SHP77 treated with DMSO at 0.1 percent for 48 hours (cell line): ENCODE measurements around the gene RNF144A.

Experiments used
- DNase-seq: peaks from one replicate; lab custom pipeline; 2025; lab: John Stamatoyannopoulos, UW

Gene RNF144A

DNA sequence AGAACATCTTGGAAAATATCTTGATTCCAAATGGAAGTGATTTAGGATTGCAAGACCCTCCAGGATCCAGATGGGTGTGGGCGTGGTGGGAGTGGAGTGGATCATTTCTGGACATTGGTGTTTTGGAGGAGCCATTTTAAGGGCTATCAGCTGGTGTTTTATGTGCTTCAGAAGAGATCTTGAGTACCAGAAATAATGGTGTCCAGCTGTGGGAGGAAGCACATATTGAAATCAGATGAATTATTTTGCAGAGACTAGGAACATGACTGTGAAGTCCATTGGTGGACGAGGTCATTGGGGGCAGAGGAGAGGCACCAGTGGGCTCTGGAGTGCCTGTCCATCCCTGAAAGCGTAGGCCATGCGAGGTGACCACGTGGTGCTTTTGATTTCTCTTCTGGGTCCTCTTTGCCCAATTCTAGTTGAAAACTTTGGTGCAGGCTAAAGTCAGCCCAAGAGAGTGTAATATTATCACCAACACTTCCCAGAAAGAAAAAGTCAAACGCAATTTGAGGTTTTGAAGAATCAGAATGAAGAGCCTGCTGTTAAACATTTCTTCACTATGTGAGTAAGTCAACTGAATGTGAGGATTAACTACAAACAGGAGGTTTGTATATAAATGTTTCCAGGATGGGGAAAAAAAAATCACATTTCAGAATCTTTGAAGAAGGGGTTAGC is 31.6 kb downstream of the RNF144A start:
- no peak for DNase-seq

GRCh38 chr2:6951046-6951445 is 33.8 kb downstream of the RNF144A start:
- DNase-seq, result no peak

DNA sequence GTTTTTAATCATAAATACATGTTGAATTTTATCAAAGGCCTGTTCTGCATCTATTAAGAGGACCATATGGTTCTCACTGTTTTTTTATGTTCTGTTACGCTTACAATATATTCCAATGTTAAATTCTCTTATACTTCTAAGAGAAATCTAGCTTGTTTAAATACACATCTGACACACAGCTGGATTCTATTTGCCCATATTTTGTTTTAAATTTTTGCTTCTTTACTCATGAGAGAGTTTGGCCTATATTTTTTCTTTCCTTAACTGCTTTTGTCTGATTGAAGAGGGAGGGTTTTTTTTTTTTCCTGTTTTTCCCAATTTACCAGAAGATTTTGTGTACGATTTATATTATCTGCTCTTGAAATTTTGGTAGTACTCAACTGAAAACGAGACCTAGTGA is 34.9 kb downstream of the RNF144A start:
- no peak for DNase-seq

GRCh38 chr2:6954586-6954985 is 37.4 kb downstream of the RNF144A start:
- no peak for DNase-seq

DNA sequence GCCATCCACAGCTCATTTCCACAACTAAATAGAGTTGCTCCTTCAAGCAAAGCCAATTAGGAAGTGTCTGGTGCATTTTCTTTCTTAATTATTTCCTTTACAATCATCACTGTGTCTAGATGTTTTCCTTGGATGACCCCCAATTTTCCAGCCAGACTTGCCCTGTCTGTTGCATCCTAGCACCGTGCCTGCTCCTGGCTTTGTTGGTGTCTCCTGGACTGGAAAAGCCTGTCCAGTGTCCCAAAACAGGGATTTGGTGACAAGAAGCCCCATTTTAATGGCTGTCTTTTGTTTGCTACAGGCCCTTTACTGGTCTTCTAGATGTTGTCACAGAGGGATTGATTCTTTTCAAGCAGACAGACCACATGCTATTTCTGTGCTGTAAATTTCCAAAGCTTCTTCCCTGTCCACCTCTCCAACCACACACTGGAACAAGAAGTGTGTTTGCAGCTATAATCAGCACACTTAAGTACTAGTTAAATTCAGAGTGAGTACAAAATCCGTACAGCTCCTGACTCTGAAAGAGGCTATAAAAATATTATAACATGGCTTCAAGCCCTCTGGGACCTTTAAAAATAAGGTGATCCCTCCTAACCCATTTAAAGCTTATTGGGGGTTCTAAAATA is 38.4 kb downstream of the RNF144A start:
- no peak for DNase-seq

GRCh38 chr2:6956566-6956965 is 39.4 kb downstream of the RNF144A start:
- DNase-seq, result no peak

DNA sequence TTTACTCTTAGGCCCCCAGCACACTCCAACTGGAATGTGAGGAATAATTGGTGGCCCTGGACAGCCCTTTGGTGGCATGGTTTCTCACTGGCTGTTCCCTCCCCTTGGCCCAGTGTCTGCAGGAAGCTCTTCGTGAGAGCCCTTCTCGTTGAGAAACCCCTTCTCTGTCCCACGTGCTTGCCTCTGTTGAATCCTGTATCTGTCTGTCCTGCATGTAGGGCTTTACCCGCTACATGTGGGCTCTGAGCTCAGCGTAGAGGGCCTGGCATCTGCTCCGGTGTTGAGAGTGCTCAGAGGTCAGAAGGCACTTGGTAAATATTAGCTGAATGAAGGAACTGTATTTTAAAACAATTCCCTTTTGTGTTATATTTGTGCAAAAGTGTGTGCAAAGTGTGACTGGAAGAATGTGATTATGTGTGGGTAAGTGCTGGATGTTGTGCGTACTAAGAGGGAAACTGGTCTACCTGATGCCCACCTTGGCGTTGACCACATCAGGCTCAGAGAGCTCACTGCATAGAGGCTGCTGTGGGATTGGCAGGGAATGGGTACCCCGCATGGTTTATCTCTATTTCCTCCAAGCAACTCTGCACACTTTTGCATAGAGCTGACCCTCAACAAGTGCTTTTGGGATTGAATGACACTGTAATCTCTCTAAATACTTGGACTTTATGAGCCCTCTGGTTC is 40.0 kb downstream of the RNF144A start:
- DNase-seq, result no peak

- DNase-seq, result no peak
Measured at GRCh38 chr2:6957910-6958615, 40.9 kb downstream of the RNF144A start.

- no peak for DNase-seq
Measured at GRCh38 chr2:6958616-6959235, 41.5 kb downstream of the RNF144A start.

- DNase-seq, result no peak
Measured at GRCh38 chr2:6959751-6960150, 42.5 kb downstream of the RNF144A start.

- no peak for DNase-seq
Measured at GRCh38 chr2:6960659-6961058, 43.4 kb downstream of the RNF144A start.

DNA sequence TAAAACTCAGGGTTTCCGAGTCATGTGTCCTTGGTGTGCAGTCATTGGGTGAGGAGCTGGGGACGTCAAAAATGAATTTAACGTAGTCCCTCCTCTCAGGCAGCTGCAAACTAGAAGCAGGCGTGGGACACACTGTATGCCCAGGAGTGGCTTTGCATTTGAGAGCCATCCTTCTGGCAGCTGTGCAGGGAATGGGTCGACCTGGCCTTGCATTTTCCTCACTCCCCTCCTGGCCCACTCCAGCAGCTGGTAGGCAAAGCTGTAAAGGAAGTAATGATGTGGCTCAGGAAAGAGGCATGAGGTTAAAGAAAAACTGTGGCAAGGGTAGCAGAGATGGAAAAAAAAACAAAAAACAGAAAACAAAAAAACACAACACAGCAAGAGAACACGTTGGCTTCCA is 46.5 kb downstream of the RNF144A start:
- no peak for DNase-seq

- DNase-seq, result no peak
Measured at GRCh38 chr2:6965071-6965795, 48.0 kb downstream of the RNF144A start.

- no peak for DNase-seq
Measured at GRCh38 chr2:6966446-6966940, 49.3 kb downstream of the RNF144A start.

DNA sequence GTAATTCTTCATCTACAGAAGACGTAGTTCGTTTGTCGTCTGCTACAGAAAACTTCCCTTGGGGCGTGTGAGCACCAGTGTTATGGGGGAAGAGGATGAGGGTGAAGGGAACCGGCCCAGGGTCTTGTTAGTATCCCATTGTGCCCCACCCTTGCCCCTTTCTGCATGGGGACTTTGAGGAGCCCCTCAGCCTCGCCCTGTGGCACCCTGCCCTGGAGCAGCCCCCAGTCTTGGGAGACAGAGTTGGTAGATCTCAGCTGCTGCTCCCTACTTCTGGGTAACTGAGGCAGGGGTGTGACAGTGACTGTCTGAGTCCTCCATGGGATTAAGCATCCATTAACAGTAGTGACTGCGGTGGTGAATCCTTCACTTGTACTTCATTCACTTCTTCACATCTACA is 50.1 kb downstream of the RNF144A start:
- DNase-seq, result no peak

DNA sequence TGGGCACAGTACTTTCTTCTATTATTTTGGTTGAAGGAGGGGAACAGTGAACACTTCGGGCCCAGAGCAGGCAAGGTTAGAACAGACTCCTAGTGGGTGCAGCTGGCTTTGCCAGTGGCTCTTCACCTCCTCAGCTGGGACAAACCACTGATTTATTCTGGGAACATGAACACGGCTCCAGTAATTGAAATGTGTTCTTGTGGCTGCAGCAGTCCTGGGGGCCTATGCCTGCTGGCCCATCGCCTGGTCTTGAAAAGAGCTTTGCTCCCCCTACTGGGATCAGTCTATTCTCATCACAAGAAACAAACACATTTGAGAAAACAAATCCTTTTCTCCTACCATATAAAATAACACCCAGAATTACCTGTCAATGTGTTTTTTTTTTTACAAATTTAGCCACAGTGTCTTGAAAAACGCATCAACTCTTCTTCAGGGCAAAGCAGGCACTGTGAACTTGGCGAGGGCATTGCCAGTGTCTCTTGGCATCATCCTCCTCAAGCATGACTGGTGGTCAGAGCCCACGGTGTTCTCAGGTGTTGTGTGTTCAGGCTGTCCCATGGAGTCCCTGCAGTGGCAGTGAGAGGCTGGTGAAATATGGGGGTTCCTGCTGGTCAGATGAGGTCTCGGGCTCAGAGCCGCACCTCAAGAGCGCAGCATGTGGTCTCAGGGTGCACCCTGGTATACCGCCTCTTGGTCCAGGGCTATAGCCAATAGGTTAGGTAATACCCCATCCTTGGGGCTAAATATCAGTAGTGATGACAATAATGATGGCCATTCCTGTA is 51.3 kb downstream of the RNF144A start:
- DNase-seq, result no peak

DNA sequence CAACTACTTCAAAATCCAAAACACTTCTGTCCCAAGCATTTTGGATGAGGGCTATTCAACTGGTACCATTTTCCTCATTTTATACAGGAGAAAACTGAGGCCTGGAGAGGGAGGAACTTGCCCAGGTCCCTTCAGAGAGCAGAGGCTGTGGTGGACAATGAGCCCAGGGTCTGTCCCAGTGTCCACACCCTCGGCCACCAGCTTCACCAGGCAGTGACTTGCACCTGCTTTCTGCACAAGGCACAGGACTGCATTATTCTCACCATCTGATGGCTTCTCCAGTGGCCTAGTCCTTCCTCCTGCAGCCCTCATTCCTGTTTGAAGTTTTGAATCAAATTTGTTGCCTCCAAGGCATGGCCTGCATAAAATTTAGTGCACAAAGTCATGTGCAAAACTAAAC is 53.3 kb downstream of the RNF144A start:
- DNase-seq, result no peak

- DNase-seq, result no peak
Measured at GRCh38 chr2:6970976-6971480, 53.8 kb downstream of the RNF144A start.

- DNase-seq, result no peak
Measured at GRCh38 chr2:6971502-6971901, 54.3 kb downstream of the RNF144A start.

GRCh38 chr2:6972067-6972710 is 55.0 kb downstream of the RNF144A start:
- no peak for DNase-seq
